Activated CD8-positive, alpha-beta memory T cell treated with anti-CD3 and anti-CD28 coated beads, Interleukin-2, amount 50 U/mL, for 24 hours (primary cell): ENCODE results near the gene LOXHD1.

Experiments
- DNase-seq: peaks from one replicate; pipeline ENCODE4 v3.0.0-alpha.2; 2020; ENCODE audit errors: extremely low read depth

LOXHD1 gene

GRCh38 chr18:46452820-46453219 lies 204.2 kb downstream of the LOXHD1 start:
- no peak for DNase-seq

- no peak for DNase-seq
Observed at GRCh38 chr18:46449499-46449898, 207.5 kb downstream of the LOXHD1 start.

- DNase-seq: no peak
Observed at GRCh38 chr18:46449033-46449432, 208.0 kb downstream of the LOXHD1 start.

- no peak for DNase-seq
Observed at GRCh38 chr18:46448347-46448746, 208.7 kb downstream of the LOXHD1 start.

GRCh38 chr18:46447792-46448191 lies 209.2 kb downstream of the LOXHD1 start:
- no peak for DNase-seq

- no peak for DNase-seq
Observed at GRCh38 chr18:46447323-46447722, 209.7 kb downstream of the LOXHD1 start.

- no peak for DNase-seq
Observed at GRCh38 chr18:46445522-46446313, 211.3 kb downstream of the LOXHD1 start.

GRCh38 chr18:46439037-46439436 lies 218.0 kb downstream of the LOXHD1 start:
- DNase-seq: no peak

GRCh38 chr18:46437061-46437460 lies 220.0 kb downstream of the LOXHD1 start:
- no peak for DNase-seq

GRCh38 chr18:46436621-46437020 lies 220.4 kb downstream of the LOXHD1 start:
- no peak for DNase-seq

- DNase-seq: no peak
Observed at GRCh38 chr18:46435031-46435430, 222.0 kb downstream of the LOXHD1 start.

GRCh38 chr18:46434629-46435028 lies 222.4 kb downstream of the LOXHD1 start:
- DNase-seq: no peak

- no peak for DNase-seq
Observed at GRCh38 chr18:46433121-46433826, 223.7 kb downstream of the LOXHD1 start.

- DNase-seq: no peak
Observed at GRCh38 chr18:46431522-46432171, 225.4 kb downstream of the LOXHD1 start.

- no peak for DNase-seq
Observed at GRCh38 chr18:46429649-46430224, 227.3 kb downstream of the LOXHD1 start.

GRCh38 chr18:46429130-46429529 lies 227.9 kb downstream of the LOXHD1 start:
- no peak for DNase-seq

GRCh38 chr18:46428368-46428767 lies 228.7 kb downstream of the LOXHD1 start:
- no peak for DNase-seq

GRCh38 chr18:46427216-46427995 lies 229.6 kb downstream of the LOXHD1 start:
- no peak for DNase-seq
